Hippocampal formation (tissue), 2 donors: Measurements from ENCODE around the gene ZIC1.

Source experiments
- DNase-seq, 2 donors: peaks; one replicate each; lab custom pipeline; 2025; lab: John Stamatoyannopoulos, UW

Gene ZIC1

DNA sequence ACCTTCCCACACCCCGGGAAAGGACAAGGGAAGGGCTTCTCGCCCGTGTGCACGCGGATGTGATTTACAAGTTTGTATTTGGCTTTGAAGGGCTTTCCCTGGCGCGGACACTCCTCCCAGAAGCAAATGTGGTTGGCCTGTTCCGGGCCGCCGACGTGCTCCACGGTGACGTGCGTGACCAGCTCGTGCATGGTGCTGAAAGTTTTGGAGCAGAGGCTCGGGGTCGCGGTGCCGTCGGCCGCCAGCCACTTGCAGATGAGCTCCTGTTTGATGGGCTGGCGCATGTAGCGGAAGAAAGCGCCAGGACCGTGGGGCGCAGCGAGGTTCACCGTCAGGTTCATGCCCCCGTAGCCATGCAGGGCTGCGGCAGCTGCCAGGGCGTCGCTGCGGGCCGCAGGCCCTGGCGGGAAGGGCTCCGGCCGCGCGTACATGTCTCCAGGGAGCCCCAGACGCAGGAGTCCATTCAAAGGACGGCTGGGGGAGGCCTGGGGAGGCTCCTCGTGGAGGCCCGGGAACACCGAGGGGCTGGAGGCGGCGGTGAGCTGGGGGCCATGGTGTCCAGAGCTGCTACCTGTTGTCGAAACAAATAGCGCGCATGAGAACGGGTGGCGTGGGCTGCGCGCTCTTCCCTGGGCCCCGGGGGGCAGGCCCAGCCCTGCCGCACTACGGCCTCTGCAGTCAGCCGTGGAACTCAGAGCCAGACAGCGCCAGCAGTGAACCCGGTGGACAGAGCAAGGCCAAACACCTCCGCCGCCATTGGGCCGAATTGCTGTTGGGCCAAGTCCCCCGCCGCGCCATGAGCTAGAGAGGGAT is 13.1 kb upstream of the ZIC1 start:
- no peak for DNase-seq

DNA sequence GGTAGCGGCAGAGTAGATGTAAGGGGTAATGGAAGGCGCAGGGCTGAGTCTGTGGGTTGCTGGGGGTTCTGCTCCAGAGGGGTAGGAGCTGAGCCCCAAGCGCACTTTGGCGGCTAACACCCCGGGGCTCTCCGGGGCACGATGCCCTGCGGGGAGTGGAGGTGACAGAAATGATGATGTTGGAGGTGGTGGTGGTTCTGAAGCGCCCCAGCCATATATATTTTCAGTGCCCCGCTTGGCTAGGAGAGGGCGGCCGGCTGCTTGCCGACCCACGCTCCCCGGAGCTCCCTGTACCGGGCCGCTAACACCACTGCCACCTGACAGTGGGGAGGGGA is 12.5 kb upstream of the ZIC1 start:
- DNase-seq = no peak

DNA sequence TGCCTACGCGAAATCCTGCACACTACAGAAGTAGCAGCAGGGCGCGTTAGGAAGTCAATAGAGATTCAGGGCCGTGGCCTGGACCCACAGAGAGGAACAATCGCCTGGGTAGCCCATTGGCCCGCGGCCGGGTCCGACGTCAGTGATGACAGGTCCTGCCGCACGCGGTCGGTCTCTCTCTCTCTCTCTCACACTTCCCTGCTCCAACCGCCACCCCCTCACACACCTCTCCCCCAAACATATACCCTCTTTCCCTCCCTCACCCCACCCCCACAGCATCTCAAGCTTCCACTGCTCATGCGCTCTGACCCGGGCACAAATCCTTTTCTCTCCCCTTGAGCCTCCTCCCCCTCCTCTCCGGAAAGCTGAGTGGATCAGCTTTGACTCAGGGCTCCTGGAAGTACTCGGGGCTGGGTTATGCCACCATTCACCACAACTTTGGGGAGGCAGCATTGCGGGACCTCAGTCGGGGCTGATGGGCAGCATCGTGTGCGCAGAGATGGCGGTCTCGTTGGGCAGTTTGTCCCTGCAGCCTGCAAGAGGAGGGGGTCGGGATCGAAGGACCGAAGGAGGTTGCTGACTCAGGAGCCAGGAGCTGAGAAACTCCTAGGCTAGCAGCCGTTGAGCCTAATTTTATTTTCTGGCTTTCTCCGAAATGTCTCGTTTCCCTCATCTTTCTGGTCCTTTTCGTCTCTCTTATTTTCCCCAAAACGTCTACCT is 11.8 kb upstream of the ZIC1 start:
- no peak for DNase-seq

DNA sequence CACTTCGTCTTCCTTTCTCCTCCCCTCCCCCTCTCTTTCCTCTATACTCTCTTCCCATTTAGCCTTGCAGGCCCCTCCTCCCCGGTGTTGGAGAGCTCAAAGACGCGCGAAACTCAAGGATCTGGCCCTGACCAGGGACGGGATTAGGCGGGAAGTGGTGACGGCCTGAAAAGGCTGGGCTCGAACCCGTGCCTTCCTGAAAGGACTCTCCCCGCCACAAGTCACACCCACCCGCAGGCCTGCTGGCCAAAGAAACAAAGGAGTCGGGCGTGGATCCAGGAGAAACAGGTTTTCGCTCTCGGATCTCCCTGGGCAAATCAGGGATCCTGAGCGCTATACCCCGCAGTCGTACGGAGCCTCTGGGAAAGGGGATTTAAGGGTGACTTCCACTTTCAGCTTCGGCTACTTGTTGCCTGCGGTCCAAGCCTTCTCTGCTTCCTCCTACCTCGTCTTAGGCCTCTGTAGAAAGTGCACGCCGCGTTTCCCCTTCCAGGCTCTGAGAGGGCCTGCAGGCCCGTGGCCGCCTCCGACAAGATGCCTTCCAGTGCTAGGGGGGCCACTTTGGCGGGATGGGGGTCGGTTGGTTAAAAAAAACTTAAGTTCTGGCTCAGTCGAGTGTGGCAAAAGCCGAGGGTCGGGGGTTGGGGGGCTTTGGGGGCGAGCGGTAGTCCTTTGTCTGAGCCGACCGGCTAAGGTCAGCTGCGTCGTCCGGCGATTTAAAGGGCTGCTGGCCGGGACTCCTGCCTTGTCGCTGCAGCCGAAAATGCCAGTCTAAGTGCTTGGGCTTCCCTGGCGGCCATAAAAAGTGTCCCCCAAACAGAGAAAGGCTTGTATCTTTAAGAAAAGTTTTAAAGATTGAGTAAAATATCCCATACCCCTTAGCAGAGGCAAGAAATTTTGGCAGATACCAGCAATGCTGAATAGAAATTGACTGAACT is 11.0 kb upstream of the ZIC1 start:
- DNase-seq = no peak

DNA sequence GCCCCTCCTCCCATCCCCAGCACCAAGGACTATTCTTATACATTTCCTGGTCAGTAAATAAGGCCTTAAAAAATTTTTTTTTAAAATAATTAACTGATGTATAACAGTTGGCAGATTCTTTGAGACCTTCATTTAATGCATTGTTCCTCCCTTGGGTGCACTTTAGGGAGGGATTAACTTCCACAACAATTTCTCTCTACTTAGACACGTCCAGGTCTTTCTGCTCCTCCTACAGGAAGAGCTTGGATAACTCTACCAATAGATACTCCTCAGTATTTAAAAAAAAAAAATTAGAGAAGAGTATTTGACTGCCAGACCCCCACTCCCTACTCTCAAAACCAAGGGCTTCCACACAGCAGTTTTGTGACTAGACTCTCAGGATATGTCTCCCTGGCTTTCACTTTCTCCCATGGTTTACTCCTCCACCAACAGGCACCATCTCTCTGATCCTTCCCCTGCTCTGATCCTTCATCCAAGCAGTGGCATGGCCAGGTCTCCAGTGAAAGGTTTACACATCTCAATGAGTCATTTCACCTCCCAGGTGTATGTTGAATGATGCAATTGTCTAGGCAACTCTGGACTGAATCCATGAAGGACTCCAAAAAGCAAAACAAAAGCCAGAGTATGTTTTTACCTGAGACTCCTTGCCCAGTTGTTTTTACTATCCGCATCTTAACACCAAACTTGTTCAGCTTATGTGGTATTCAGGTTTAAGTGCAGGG is 10.2 kb upstream of the ZIC1 start:
- DNase-seq = no peak

DNA sequence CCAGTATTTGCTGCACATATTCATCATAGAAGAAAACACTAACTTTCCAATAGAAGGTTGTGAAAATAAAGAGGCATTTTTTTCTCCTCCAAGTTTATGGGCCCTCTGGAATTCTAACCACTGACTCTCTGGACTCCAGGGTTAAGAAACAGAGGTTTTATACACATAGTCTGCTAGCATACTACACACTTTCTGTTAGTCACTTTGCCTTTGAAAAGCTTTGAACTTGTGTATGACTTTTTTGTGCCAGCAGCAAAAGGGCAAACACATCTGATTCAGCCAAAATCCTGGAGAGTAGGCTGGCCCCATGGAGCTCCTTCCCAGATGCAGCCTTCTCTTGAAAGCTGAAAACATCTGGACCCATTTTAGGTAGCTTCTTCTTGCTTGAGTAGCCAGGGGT is 9.1 kb upstream of the ZIC1 start:
- DNase-seq = no peak

DNA sequence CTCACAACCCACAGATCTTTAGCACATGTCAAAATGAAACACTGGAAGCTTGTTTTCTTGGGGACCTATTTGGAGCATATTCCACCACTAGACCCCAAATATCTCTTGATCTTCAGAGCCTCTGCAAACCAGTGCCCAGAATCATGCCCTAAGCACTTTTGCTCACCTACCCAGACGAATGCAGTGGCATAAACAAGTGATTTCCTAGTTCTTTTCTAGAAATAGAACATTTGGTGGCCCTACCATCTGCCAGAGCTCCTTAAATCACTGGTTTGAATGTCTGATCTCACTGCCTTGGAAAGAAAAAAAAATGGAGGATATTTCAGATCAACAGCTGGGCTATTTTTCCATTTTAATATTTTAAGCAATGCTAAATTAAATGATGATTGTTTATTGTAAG is 8.2 kb upstream of the ZIC1 start:
- DNase-seq = no peak

DNA sequence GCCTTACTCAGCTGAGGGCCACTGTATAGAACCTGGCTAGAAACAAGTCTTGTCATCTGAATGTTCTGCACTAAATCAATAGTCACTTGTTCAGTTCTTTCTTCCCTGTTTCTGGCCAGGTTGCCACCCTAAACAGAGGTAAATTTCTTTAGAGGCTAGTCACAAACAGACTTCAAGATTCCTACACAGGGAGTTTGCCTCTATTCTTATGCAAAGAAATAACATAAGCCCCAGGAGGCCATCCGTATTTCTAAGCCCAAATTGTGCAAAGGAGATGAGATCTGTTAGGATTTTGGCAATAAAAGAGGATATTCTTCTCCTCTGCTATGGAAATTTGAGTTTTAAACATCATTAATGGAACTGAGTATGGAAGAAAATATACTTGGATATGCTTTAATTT is 7.7 kb upstream of the ZIC1 start:
- DNase-seq = no peak

DNA sequence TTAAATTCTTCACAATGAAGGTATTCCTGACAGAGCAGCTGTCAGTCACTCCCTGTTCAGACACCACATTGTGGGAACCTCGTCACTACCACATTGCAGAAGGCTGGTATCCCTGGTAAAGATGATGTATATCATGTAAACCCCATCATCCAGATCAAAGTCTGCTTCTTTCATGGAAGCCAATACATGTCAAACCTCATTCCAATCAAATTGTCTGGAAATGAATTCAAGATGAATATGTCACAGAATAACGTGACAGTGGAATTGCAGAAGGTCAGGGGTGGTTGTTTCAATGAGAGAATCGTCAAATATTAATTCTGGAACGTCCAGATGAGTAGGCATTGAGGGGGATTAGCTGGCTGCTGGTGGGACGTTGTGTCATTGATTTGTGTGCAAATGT is 7.0 kb upstream of the ZIC1 start:
- DNase-seq = no peak

DNA sequence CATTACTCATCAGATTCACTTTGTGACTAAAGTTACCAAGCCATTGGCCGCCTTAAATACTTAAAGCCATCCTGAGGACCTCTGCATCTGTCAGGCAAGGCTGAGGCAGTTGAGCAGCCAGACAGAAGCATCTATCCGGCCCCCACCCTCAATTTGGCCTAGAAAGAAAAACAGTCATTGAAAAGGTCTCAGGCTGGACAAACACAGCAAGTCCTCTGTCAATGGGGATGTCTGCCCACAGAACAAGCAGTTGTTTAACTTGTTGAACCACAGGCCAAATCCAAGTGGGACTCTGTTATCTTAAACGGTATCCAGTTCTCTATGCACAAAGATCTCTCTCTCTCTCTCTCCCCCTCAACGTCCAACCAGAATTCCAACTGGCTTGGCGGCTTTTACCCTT is 5.7 kb upstream of the ZIC1 start:
- DNase-seq = no peak

DNA sequence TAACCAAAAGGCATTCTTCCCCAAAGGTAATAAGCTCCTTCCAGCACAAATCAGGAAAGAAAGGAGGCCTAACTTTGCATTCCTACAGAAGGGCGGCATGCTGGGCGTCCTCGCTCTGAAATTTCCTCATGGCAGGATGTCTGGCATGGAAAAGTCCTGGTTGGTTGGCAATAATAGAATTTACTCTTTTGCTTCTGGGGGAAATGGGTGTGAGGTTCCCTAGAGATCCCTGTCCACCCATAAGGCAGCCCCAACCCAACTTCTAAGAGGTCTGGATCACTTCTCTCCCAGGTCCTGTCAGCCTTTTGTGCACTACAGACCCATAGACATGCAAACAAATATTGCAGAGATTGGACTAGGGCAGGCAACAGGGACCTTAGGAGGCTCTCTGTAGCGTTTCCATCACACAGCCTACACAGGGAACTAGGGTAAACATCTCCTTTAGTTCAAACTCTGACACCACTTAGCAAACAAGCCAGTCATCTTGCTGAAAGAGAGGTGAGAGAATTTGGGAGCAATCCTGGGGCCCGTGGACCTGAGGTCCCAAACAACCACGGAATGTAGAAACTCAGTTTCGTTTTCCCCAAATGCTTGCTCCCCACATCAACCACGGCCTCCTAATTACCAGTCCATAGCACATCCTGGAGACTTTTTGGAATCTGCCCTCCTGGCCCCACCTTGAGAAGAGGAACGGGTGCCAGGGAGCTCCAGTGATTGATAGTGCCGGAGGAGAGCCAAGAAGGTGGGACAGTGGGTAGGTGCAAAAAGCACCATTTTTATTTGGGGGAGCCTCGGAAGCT is 5.0 kb upstream of the ZIC1 start:
- DNase-seq = no peak

DNA sequence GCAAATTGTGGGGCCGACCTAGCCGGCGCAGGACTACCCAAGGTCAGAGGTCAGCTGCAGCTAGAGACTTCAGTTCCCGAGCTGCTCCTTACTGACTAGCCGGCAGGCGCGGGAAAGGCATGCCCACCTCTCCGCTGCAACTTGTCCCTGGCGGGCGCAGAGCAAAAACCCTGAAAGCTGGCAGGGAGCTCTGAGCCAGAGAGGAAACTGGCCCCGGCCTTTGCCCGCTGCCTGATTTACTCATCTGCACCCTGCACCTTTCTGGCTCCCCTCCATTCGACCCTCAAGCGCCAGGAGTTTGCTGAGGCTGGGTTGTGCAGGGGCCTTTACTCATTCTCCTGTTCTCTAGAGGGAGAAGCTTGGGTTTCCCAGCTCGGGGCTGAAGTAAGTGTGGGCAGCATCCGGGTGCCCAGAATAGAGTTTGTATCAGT is 4.3 kb upstream of the ZIC1 start:
- DNase-seq = no peak

DNA sequence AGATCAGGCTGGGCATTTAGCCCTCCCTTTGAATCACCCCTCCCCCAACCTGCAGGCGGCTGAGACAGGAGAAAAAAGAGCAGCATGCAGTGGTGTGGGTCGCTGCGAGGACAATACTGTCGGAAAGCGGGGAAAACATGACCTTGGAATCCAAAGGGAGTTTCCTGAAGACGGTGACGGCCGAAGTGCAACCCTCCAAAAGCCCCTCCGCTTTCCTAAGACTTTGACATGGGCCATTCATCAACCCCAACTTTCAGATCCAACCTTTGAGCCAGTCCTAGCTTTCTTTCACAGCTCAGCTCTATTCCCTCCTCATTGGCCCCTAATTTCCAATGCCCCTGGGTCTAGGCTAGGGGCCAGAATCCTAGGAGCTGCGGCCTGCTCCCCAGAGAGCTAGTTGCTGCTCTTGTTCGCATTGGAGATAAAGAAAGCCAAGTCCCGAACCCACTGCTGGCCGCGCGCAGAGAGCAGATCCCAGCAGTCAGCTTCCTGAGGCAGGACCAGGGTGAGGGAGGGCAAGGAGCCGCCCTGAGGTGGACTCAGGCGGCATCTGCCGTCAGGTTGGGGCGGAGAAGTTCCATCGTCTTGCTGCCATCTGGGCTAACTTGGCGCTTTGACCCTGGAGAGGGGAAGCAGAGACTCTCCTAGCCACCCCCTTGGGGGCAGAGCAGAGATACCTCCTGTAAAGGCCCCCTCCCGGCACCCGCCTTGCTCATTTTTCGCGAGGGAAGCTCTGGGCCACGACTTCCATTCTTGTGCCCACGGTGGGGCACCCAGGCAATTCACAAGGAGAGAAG is 3.7 kb upstream of the ZIC1 start:
- no peak for DNase-seq

DNA sequence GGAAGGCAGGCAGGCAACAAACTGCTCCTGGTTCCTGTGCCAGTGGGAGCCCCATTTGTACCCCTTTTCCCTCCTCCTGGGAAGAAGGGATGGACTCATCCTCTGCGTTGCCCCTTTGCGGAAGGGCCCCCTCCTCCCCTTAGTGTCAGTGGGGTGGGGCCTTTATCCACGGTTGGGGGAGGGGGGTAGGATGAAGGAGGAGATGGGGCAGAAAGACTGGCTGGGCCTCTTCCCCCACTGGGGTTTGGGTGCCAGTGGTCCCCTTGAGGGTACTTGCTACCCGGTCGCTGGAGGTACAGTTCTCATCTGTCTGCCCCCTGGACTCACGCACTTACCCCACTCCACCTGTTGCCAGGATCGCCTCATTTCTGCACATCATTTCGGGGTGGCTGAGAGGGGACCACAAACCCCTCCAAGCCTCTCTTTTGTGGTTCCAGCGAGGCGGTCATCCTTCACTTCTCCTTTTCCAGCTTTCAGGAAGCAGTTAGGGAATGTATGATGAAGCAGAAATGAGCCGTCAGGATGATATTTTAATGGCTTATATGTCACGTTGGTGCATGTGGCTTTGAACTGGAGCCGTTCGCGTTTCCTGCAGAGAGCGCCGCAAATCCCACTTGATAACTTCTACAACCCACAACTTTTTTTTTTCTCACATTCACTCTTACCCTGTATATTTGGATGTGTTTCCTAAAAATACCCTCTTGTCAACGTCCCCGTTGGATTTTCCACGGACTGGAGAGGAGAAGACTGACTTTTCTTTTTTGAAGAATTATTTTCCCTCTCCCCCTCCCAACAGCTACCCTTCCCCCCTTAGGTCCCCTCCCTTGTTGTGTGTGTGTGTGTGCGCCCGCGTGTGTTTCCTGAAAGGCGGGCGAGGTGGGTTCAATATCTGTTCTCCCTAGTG is 2.9 kb upstream of the ZIC1 start, which contains the start of gene ZIC4:
Gene ZIC4 (minus strand): TSS at position 516 of the 904 bp plus-strand sequence. CDS start 3,746 bp downstream, outside the sequence.
- DNase-seq = no peak

DNA sequence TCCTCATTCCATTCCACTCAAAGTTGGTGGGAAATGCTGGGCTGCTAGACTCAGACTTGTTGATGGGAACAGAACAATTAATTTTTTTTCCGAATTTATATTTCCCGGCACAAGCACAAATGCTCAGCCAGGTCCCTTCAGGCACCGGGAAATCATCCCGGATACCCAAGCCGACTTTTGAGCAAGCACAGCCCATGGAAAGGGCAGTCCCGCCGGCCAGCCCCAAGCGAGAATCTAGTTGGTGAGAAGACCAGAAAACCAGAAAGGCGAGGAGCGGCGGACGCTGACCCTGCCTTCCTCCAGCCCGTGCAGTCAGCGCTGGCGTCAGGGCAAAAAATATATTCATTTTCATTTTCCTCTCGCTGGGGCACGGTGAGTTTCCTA is 2.1 kb upstream of the ZIC1 start:
- DNase-seq = peak in 1 of 2 donors; percentile 24

DNA sequence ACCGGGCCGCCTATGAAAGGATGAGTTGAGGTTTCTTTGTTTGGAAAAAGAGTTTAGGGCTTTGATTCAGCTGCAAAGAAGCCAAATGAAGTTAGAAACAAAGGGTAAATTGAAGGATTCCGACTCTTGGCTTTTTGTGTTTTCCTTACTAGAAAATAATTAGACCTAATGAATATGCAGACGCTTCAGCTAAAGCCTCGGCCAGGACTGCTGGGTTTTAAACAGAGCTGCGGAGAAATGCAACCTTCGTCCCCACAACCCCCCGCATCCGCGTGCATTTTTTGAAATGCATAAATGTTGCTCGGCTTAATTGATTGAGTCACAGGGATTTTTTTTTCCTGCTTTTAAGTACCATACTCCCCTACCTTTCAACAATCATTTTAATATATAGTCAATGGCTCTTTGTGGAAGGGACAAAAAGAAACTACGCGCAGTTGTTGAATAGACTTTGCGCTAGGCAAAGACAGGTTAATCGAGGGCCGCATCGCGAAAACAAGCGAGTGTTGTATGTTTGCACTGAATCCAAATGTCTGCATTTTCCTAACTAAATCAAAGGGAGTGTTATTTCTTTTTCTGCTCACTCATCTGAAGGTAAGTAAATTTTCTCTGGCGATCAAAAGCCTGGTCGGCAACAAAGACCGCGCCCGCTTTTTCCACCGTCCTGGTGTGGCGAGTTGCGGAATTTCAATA is 1.5 kb upstream of the ZIC1 start:
- no peak for DNase-seq

DNA sequence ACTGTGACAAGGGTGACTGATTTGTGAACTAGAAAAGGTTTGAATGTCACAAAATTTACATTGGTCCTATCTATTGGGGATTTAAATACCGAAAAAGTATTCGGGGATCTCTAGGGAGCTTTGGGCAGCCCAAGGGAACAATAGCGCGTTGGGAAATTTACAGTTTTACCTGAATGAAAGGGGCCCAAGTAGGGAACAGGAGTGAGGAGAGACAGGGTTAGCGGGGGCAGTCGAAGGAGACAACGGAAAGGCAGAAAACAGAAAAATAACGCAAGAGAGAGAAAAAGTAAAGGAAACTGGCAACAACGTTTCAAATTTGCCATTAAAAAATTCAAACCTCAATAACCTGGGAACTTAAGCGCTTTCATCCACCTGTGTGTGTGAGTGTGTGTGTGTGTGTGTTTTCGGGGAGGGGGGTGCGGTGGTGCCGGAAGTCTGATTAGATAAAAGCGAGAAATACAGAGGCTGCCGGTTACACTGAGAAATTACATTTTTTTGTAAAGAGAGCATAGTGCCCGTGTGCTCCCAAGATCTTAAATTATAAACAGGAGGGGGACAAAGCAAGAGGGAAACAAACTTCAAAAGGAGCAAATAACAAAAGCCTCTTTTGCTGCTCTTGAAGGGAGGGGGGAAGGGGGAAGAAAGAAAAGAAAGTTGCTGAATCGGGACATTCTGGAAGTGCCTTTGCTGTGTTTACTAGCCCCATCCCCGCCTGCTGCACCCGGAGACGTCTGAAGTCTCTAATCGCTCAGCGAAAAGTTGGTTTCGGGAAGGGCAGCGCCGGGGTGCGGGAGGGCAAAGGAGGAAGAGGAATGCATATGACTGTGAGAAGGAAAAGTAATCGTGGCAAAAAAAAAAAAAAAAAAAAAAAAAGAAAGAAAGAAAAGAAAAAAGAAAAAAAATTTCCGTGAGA is 721 bp upstream of the ZIC1 start:
- DNase-seq = no peak
